Vagina (tissue), 2 donors: Measurements from ENCODE around the gene KAZN.

ENCODE experiments used
- POLR2A ChIP-seq, 2 donors: fragments of 450-650 bp; IDR thresholded peaks; one replicate each; pipeline ENCODE4 v1.6.1; 2017; ENCODE audit warnings: antibody characterized with exemption in 2 of 2, mild to moderate bottlenecking in 2 of 2, moderate library complexity in 2 of 2
- POLR2AphosphoS5 ChIP-seq, 2 donors: sonication (generic); formaldehyde crosslinking; IDR thresholded peaks; one replicate each; pipeline ENCODE4 v1.9.0; 2017; ENCODE audit warnings: antibody characterized with exemption in 2 of 2, mild to moderate bottlenecking in 2 of 2, low read depth in 1 of 2; ENCODE audit not compliant: insufficient read depth in 1 of 2
- TF ChIP-seq, protein P1 (sequence below), 3 experiments: fragments of 450-650 bp in 2 of 3; fragments of 200-600 bp in 1 of 3; sonication (generic) in 1 of 3; IDR thresholded peaks; one replicate each; pipeline ENCODE4 v1.5.1; 2017 to 2019; ENCODE audit warnings: antibody characterized with exemption in 3 of 3, mild to moderate bottlenecking in 2 of 3, moderate library complexity in 2 of 3

- TF ChIP-seq, protein P1, sequence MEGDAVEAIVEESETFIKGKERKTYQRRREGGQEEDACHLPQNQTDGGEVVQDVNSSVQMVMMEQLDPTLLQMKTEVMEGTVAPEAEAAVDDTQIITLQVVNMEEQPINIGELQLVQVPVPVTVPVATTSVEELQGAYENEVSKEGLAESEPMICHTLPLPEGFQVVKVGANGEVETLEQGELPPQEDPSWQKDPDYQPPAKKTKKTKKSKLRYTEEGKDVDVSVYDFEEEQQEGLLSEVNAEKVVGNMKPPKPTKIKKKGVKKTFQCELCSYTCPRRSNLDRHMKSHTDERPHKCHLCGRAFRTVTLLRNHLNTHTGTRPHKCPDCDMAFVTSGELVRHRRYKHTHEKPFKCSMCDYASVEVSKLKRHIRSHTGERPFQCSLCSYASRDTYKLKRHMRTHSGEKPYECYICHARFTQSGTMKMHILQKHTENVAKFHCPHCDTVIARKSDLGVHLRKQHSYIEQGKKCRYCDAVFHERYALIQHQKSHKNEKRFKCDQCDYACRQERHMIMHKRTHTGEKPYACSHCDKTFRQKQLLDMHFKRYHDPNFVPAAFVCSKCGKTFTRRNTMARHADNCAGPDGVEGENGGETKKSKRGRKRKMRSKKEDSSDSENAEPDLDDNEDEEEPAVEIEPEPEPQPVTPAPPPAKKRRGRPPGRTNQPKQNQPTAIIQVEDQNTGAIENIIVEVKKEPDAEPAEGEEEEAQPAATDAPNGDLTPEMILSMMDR (IDR thresholded peaks at IDR 0.05), result no peak
- TF ChIP-seq POLR2A (IDR thresholded peaks at IDR 0.05) (no peak), POLR2AphosphoS5 (IDR thresholded peaks at IDR 0.05; ENCODE audit: insufficient read depth in 1 of 2, low read depth in 1 of 2) (no peak)
Measured at GRCh38 chr1:14948112-14948652, 349.7 kb downstream of the KAZN start.
